ENCODE data around the gene ZNF805.
"Not testable (repeated sequence)": the region's sequence is repeated elsewhere in the genome, so short reads cannot be mapped to it uniquely, and the experiment has no call there.

ZNF805 gene

DNA sequence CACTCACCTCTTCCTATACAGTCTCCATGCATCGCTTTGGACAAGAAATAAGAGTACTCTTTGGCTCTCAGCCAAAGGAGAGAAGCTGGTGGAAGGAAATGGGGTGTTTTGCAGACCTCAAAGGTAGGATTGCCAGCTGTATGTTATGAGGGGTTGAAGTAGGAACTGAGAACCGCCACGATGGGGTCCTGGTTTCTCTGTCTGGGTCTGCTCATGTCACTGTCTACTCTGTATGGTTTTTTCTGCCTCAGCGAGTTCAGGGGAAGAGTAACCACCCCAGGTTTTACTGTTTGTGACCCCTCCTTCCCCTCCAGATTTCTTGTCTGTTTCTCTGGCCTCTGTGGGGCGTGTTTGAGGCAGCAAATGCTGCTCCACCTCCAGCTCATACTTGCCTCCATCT is 4.1 kb downstream of the ZNF805 start:
- no peak overlapping the region for H3K27ac Mint-ChIP-seq
- no peak overlapping the region for H3K4me3 Mint-ChIP-seq
- no peaks in the 10 kb centered on the region for H3K27me3 Mint-ChIP-seq
- H3K4me1 Mint-ChIP-seq (ENCODE audit: low read depth): peaks cover 27% of the 10 kb centered on the region
- no peaks in the 10 kb centered on the region for H3K9me3 Mint-ChIP-seq
- intact Hi-C loops (cut with micrococcal nuclease): no loop called here
- peaks cover 85% of the 10 kb centered on the region for H3K36me3 Mint-ChIP-seq (ENCODE audit: low read depth)

DNA sequence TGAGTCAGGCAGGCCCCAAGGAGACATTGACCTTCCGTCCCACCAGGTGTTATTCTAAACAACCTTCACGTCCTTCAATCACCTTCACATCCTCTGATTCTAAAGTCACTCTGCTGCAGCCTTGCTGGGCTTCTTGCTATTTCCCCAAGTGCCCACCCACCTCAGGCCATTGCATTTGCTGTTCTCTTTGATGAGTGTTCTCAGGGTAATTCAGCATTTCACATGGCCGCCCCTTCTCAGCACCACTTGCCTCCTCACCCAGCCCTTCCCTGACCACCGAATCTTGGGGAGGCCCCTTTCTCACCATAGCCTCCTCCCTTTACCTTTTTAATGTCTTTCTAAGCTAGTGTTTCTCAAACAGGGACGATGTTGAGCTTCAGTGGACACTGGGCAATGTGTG is 4.6 kb downstream of the ZNF805 start:
- intact Hi-C loops (cut with micrococcal nuclease): no loop called here
- no peaks in the 10 kb centered on the region for H3K9me3 Mint-ChIP-seq
- H3K27ac Mint-ChIP-seq: no peak overlapping the region
- no peak overlapping the region for H3K4me3 Mint-ChIP-seq
- peaks cover 86% of the 10 kb centered on the region for H3K36me3 Mint-ChIP-seq (ENCODE audit: low read depth)
- no peaks in the 10 kb centered on the region for H3K27me3 Mint-ChIP-seq
- peaks cover 24% of the 10 kb centered on the region for H3K4me1 Mint-ChIP-seq (ENCODE audit: low read depth)

DNA sequence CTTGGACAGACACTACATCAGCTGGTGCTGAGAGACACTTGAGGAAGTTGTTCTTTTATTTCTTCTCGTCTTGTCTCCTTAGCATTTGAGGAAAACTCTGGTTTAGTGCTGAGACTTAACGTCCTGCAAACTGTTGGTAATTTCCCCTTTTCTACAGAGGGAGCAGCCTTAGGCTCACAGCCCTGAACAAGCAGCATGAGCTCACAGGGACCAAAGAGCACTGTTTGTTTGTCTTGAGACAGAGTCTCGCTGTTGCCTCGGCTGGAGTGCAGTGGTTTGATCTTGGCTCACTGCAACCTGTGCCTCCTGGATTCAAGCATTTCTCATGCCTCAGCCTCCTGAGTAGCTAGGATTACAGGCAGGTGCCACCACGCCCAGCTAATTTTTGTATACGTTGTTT is 5.5 kb downstream of the ZNF805 start:
- Mint-ChIP-seq H3K27ac (no peak overlapping the region), H3K4me1 (ENCODE audit: low read depth) (peaks cover 20% of the 10 kb centered on the region), H3K4me3 (no peak overlapping the region), H3K36me3 (ENCODE audit: low read depth) (peaks cover 86% of the 10 kb centered on the region), H3K27me3 (no peaks in the 10 kb centered on the region), H3K9me3 (no peaks in the 10 kb centered on the region)
- intact Hi-C loops (cut with micrococcal nuclease): no loop called here

DNA sequence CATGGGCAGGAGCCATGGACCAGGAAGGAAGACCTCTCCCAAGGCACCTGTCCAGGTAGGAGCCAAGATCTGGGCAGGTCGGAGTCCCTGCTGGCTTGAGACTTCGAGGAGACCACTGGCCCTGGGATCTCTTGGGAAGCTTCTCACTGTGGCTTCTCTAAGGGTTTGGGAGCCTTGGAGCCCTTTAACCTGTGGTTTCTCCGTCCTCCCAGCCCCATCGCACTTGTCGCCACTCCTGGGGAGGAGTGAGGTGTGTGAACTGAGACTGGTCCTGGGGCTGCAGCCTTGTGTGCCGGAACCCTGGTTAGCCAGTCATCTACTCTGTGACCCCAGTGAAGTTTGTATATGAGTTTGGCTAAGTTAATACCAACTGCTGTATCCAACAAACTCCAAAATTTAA is 8.2 kb downstream of the ZNF805 start:
- Mint-ChIP-seq H3K4me1 (ENCODE audit: low read depth) (no peaks in the 10 kb centered on the region), H3K36me3 (ENCODE audit: low read depth) (peaks cover 99% of the 10 kb centered on the region), H3K4me3 (no peak overlapping the region), H3K9me3 (no peaks in the 10 kb centered on the region), H3K27ac (no peak overlapping the region), H3K27me3 (no peaks in the 10 kb centered on the region)
- intact Hi-C loops (cut with micrococcal nuclease): no loop called here

DNA sequence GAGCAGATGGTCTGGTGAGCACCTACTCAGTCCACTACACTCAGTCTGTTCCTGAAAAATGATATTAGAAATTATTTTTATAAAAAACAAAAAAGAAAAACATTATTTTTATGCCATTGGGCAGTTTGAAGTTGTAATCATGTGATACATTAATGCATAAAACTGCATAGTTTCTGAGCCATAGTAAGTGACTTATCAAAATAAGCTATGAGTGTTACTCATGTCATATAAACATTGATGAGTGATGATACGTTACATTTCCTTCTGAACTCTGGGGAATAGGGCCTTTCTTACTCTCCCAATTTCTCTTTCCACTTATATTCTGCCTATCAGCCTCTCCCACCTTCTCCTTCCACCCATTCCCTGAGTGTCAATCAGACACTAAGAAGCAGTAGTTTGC is 8.9 kb downstream of the ZNF805 start:
- H3K4me3 Mint-ChIP-seq: no peak overlapping the region
- H3K36me3 Mint-ChIP-seq (ENCODE audit: low read depth): peaks cover 99% of the 10 kb centered on the region
- H3K27me3 Mint-ChIP-seq: no peaks in the 10 kb centered on the region
- H3K27ac Mint-ChIP-seq: no peak overlapping the region
- no peaks in the 10 kb centered on the region for H3K9me3 Mint-ChIP-seq
- intact Hi-C loops (cut with micrococcal nuclease): no loop called here
- H3K4me1 Mint-ChIP-seq (ENCODE audit: low read depth): no peaks in the 10 kb centered on the region

DNA sequence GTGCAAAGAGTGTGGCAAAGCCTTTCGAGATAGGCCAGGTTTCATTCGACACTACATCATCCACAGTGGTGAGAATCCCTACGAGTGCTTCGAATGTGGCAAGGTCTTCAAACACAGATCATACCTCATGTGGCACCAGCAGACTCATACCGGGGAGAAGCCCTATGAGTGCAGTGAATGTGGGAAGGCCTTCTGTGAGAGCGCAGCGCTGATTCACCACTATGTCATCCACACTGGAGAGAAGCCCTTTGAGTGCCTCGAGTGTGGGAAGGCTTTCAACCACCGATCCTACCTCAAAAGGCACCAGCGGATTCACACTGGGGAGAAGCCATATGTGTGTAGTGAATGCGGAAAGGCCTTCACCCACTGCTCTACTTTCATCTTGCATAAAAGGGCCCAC is 13.3 kb downstream of the ZNF805 start:
- intact Hi-C loops (cut with micrococcal nuclease); H3K4me1 Mint-ChIP-seq (ENCODE audit: low read depth); H3K4me3 Mint-ChIP-seq; H3K27ac Mint-ChIP-seq; H3K27me3 Mint-ChIP-seq; H3K9me3 Mint-ChIP-seq: not testable (repeated sequence)
- H3K36me3 Mint-ChIP-seq (ENCODE audit: low read depth): peaks cover 78% of the 10 kb centered on the region

DNA sequence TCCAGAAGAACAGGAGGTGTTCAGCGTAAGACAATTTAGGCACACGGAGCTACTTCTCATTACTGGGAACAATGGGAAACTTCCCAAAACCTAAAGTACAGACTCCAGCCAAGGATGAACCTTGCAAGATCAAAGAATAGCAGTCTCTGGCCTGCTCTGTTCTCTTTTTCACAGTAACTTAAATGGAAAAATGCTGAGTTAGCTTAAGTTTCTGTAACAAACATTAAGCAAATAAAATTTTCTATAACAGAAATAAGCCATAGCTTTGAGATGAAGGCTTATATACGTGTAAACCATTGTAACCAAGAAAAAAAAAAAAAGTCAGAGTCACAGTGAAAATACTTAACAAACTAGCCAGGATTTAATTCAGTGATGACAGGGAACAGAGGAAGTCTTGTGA is 21.6 kb downstream of the ZNF805 start:
- intact Hi-C loops (cut with micrococcal nuclease): no loop called here
- Mint-ChIP-seq H3K36me3 (ENCODE audit: low read depth) (peaks cover 44% of the 10 kb centered on the region), H3K9me3 (no peaks in the 10 kb centered on the region), H3K27ac (no peak overlapping the region), H3K27me3 (no peaks in the 10 kb centered on the region), H3K4me3 (no peak overlapping the region), H3K4me1 (ENCODE audit: low read depth) (peaks cover 9% of the 10 kb centered on the region)

DNA sequence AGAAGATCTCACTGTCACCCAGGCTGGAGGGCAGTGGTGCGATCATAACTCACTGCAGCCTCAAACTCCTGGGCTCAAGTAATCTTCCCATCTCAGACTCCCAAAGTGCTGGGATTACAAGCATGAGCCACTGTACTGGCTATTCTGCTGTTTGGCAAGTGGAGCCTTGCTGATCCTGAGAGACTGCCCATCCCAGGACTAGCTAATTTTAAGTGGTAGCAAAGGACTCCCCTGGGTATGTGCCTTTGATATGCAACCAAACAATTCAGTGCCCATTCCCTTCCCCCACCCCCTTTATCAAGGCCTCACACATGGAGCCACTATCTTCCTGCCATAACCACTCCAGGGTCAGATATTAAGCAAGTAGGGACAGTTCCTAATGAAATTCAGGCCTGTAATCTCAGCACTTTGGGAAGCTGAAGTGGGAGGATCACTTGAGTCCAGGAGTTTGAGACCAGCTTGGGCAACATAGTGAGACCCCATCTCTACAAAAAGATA is 22.9 kb downstream of the ZNF805 start:
- Mint-ChIP-seq H3K27ac (no peak overlapping the region), H3K36me3 (ENCODE audit: low read depth) (peaks cover 36% of the 10 kb centered on the region), H3K4me1 (ENCODE audit: low read depth) (peaks cover 9% of the 10 kb centered on the region), H3K4me3 (no peak overlapping the region), H3K27me3 (no peaks in the 10 kb centered on the region), H3K9me3 (no peaks in the 10 kb centered on the region)
- intact Hi-C loops (cut with micrococcal nuclease): no loop called here

DNA sequence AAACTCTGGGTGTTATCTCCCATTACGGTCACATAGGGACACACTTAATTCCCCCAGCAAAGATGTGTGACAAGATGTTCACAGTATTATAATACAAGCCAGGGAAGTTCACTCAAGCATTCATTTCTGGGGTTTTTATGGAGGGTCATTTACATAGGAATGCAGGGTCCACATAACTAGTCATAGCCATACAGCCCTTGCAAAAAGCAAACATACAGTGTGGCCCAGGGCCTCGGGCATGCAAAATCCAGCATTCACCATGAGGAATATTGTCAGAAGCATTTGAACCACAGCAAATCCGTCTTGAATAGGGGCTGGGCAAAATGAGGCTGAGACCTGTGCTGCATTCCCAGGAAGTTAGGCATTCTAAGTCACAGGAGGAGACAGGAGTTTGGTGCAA is 26.9 kb downstream of the ZNF805 start:
- H3K36me3 Mint-ChIP-seq (ENCODE audit: low read depth): peaks cover 11% of the 10 kb centered on the region
- H3K4me1 Mint-ChIP-seq (ENCODE audit: low read depth): peaks cover 9% of the 10 kb centered on the region
- H3K27me3 Mint-ChIP-seq: no peaks in the 10 kb centered on the region
- no peak overlapping the region for H3K27ac Mint-ChIP-seq
- H3K9me3 Mint-ChIP-seq: no peaks in the 10 kb centered on the region
- H3K4me3 Mint-ChIP-seq: no peak overlapping the region
- intact Hi-C loops (cut with micrococcal nuclease): no loop called here

DNA sequence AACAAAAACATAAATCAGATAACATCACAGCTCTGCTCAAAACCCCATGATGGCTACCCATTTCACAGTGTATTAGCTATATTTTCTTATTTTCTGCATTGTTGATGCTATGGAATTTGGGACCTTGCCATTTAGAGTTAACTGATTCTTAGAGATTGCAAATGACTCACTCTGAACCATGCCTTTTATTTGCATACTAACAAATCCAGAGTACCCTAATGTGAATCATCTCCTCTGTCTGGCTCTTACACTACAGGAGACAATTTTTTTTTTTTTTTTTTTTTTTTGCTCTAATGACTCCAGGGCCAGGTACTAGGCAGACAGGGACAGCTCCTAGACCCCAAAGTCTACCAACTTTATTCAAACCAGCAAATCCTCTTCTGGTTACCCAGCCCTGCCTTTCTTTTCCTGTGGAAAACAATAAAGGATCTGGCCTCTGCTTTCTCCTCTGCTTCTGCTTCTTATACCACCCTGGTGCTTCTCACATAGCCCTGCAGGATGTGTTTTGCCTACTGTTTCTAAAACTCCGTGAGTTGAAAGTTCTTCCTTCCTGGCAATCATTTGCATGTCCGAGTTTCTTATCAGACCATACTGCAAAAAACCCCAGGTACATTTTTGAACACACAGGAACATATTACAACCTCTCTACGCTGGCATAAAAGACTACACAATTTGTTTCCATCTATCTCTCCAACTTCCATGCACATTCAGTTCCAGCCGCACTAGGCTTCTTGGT is 29.3 kb downstream of the ZNF805 start:
- Mint-ChIP-seq H3K4me3 (no peak overlapping the region), H3K27ac (no peak overlapping the region), H3K4me1 (ENCODE audit: low read depth) (peaks cover 8% of the 10 kb centered on the region), H3K27me3 (no peaks in the 10 kb centered on the region), H3K9me3 (no peaks in the 10 kb centered on the region), H3K36me3 (ENCODE audit: low read depth) (peaks cover 21% of the 10 kb centered on the region)
- intact Hi-C loops (cut with micrococcal nuclease): no loop called here

DNA sequence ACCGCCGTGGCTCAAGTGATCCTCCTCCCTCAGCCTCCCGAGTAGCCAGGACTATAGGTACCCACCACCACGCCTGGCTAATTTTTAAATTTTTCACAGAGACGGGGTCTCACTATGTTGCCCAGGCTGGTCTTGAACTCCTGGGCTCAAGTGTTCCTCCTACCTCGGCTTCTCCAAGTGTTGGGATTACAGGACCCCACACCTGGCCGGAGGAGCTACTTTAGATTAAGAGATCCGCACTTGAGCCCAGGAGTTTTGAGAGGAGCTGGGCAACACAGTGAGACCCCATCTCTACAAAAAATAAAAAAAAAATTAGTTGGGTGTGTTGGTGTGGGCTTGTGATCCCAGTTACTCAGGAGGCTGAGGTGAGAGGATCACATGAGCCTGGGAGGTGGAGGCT is 30.8 kb downstream of the ZNF805 start:
- H3K27me3 Mint-ChIP-seq: no peaks in the 10 kb centered on the region

DNA sequence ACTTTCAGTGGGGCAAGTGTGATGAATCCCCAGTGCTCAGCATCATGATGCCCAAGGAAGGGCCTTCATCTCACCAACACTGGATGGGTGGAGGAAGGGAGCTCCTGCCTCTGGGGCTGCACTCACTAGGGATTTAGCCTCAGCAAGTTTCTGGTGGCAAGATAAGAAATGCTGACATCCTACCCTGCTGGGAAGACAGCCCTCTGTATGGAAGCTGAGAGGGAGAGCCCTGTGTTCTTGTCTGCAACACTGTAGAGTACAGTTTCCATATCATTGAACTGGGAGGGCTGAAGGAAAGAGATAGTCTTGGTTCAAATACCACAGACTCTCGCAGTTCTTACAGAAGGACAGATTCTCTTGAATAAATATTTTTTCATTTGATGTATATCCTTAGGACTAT is 32.6 kb downstream of the ZNF805 start:
- Mint-ChIP-seq H3K9me3 (no peaks in the 10 kb centered on the region), H3K27ac (no peak overlapping the region), H3K36me3 (ENCODE audit: low read depth) (peaks cover 26% of the 10 kb centered on the region)

More for the DNA sequence above, 30.8 kb downstream of the ZNF805 start:
- Mint-ChIP-seq H3K4me1 (ENCODE audit: low read depth) (no peaks in the 10 kb centered on the region), H3K4me3 (no peak overlapping the region), H3K36me3 (ENCODE audit: low read depth) (peaks cover 26% of the 10 kb centered on the region), H3K9me3 (no peaks in the 10 kb centered on the region), H3K27ac (no peak overlapping the region)
- intact Hi-C loops (cut with micrococcal nuclease): no loop called here

DNA sequence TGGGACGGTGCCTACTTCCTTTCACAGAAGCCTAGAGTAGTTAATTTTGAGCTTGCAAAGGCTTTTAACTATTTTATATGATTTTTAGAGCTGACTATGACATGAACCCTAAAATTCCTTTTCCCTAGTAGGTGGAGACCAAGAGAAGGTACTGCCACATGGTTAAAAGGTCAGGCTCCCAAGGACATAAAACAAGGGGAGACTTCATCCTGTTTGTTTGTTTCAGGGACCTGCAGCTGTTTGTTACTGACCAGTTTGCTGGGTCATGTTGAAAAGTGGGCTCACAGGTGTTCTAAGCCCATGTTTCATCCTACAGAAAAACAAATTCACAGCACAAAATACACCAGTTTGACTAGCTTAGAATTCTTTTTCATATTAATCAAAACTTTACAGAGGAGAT is 36.0 kb downstream of the ZNF805 start:
- no peak overlapping the region for H3K4me3 Mint-ChIP-seq
- no peak overlapping the region for H3K27ac Mint-ChIP-seq
- intact Hi-C loops (cut with micrococcal nuclease): loop anchor here (5.0 kb wide), 1 partner anchor 136 kb away; the partner anchor contains the start of gene ZNF17
- H3K36me3 Mint-ChIP-seq (ENCODE audit: low read depth): peaks cover 14% of the 10 kb centered on the region
- no peaks in the 10 kb centered on the region for H3K27me3 Mint-ChIP-seq
- peaks cover 6% of the 10 kb centered on the region for H3K4me1 Mint-ChIP-seq (ENCODE audit: low read depth)
- no peaks in the 10 kb centered on the region for H3K9me3 Mint-ChIP-seq

More for the DNA sequence above, 32.6 kb downstream of the ZNF805 start:
- no peak overlapping the region for H3K4me3 Mint-ChIP-seq
- intact Hi-C loops (cut with micrococcal nuclease): no loop called here
- H3K27me3 Mint-ChIP-seq: no peaks in the 10 kb centered on the region
- no peaks in the 10 kb centered on the region for H3K4me1 Mint-ChIP-seq (ENCODE audit: low read depth)

DNA sequence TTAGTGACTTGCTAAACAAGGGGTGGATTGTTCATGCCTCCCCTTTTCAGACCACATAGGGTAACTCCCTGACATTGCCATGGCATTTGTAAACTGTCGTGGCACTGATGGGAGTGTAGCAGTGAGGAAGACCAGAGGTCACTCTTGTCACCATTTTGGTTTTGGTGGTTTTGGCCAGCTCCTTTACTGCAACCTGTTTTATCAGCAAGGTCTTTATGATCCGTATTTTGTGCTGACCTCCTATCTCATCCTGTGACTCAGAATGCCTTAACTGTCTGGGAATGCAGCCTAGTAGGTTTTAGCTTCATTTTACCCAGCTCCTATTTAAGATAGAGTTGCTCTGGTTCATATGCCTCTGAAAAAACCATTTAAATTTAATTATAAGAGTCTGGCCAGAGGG is 38.0 kb downstream of the ZNF805 start:
- not testable (repeated sequence) for H3K27ac Mint-ChIP-seq, H3K9me3 Mint-ChIP-seq, H3K27me3 Mint-ChIP-seq, H3K4me3 Mint-ChIP-seq
- intact Hi-C loops (cut with micrococcal nuclease): loop anchor here (5.0 kb wide), 1 partner anchor 134 kb away; the partner anchor contains the start of gene ZNF17
- Mint-ChIP-seq H3K4me1 (ENCODE audit: low read depth) (peaks cover 21% of the 10 kb centered on the region), H3K36me3 (ENCODE audit: low read depth) (peaks cover 22% of the 10 kb centered on the region)
